Measurements from ENCODE around the gene SEC24C.
"Not testable (repeated sequence)": the region's sequence is repeated elsewhere in the genome, so short reads cannot be mapped to it uniquely, and the experiment has no call there.

DNA sequence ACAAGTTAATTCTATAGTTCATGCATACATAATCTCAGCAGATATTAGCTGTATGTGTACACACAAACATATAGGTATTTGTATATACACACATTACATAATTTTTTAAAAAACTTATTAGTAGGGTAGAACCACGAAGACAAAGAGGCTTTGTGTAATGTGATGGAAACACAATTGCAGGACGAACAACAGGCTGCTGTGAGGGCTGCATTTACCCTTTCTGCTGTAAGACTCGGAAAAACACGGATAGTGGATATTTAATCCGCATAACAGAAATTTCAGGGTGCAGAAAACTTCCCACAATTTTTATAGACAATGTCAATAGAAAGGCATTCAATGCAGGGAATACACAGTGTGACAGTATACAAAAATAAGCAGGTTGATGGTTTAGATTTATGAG, 32.5 kb upstream of the SEC24C start:
- TF ChIP-seq, protein P1, sequence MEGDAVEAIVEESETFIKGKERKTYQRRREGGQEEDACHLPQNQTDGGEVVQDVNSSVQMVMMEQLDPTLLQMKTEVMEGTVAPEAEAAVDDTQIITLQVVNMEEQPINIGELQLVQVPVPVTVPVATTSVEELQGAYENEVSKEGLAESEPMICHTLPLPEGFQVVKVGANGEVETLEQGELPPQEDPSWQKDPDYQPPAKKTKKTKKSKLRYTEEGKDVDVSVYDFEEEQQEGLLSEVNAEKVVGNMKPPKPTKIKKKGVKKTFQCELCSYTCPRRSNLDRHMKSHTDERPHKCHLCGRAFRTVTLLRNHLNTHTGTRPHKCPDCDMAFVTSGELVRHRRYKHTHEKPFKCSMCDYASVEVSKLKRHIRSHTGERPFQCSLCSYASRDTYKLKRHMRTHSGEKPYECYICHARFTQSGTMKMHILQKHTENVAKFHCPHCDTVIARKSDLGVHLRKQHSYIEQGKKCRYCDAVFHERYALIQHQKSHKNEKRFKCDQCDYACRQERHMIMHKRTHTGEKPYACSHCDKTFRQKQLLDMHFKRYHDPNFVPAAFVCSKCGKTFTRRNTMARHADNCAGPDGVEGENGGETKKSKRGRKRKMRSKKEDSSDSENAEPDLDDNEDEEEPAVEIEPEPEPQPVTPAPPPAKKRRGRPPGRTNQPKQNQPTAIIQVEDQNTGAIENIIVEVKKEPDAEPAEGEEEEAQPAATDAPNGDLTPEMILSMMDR (conservative IDR thresholded peaks at IDR 0.05; ENCODE audit: low read depth, low read length): not testable (repeated sequence)
- not testable (repeated sequence) for TF ChIP-seq EZH2 (IDR thresholded peaks at IDR 0.05; ENCODE audit: low read length, unreplicated experiment)

Data from PC-3 (cell line).